ENCODE measurements around the gene PSMC3IP.

The PSMC3IP gene

GRCh38 chr17:42573095-42573494 is 4.4 kb downstream of the PSMC3IP start:
- Histone ChIP-seq H3K4me3 (replicated peaks; ENCODE audit: low read depth, low read length) (no peak overlapping the region), H3K27me3 (replicated peaks; ENCODE audit: control insufficient read depth, insufficient read depth, low read length) (no peaks in the 10 kb centered on the region), H3K36me3 (ENCODE audit: control insufficient read depth, insufficient read depth, low read length) (peaks cover 46% of the 10 kb centered on the region)
- no peak for DNase-seq (ENCODE audit: extremely low read depth, insufficient read length)
- TF ChIP-seq CTCF (IDR thresholded peaks at IDR 0.05; ENCODE audit: insufficient read depth, low read length, poor library complexity, severe bottlenecking) = no peak

GRCh38 chr17:42571435-42572225 is 5.9 kb downstream of the PSMC3IP start:
- DNase-seq (ENCODE audit: extremely low read depth, insufficient read length) = no peak
- no peak for TF ChIP-seq CTCF (IDR thresholded peaks at IDR 0.05; ENCODE audit: insufficient read depth, low read length, poor library complexity, severe bottlenecking)
- peaks cover 46% of the 10 kb centered on the region for H3K36me3 ChIP-seq (ENCODE audit: control insufficient read depth, insufficient read depth, low read length)
- H3K27me3 ChIP-seq (replicated peaks; ENCODE audit: control insufficient read depth, insufficient read depth, low read length) = no peaks in the 10 kb centered on the region
- H3K4me3 ChIP-seq (replicated peaks; ENCODE audit: low read depth, low read length) = no peak overlapping the region

- Histone ChIP-seq H3K4me3 (replicated peaks; ENCODE audit: low read depth, low read length) (no peak overlapping the region; the same call in 1 of the 2 replicates), H3K27me3 (replicated peaks; ENCODE audit: control insufficient read depth, insufficient read depth, low read length) (no peaks in the 10 kb centered on the region), H3K36me3 (ENCODE audit: control insufficient read depth, insufficient read depth, low read length) (peaks cover 63% of the 10 kb centered on the region)
- no peak for TF ChIP-seq CTCF (IDR thresholded peaks at IDR 0.05; ENCODE audit: insufficient read depth, low read length, poor library complexity, severe bottlenecking)
- DNase-seq (ENCODE audit: extremely low read depth, insufficient read length) = no peak
Measured at GRCh38 chr17:42568341-42569111, 9.0 kb downstream of the PSMC3IP start.

GRCh38 chr17:42566883-42567573 is 10.5 kb downstream of the PSMC3IP start, which contains the start of gene MLX:
MLX (plus strand) TSS chr17:42567100; CDS start chr17:42567125, 25 bp downstream.
- H3K36me3 ChIP-seq (ENCODE audit: control insufficient read depth, insufficient read depth, low read length) = peaks cover 52% of the 10 kb centered on the region
- peak within 1 kb of the TSS; percentile 91 for H3K4me3 ChIP-seq (replicated peaks; ENCODE audit: low read depth, low read length)
- TF ChIP-seq CTCF (IDR thresholded peaks at IDR 0.05; ENCODE audit: insufficient read depth, low read length, poor library complexity, severe bottlenecking) = no peak
- DNase-seq (ENCODE audit: extremely low read depth, insufficient read length) = peak; percentile 95
- H3K27me3 ChIP-seq (replicated peaks; ENCODE audit: control insufficient read depth, insufficient read depth, low read length) = no peaks in the 10 kb centered on the region

GRCh38 chr17:42566215-42566882 is 11.2 kb downstream of the PSMC3IP start:
- TF ChIP-seq CTCF (IDR thresholded peaks at IDR 0.05; ENCODE audit: insufficient read depth, low read length, poor library complexity, severe bottlenecking) = no peak
- no peaks in the 10 kb centered on the region for H3K27me3 ChIP-seq (replicated peaks; ENCODE audit: control insufficient read depth, insufficient read depth, low read length)
- no peak for DNase-seq (ENCODE audit: extremely low read depth, insufficient read length)
- peaks cover 46% of the 10 kb centered on the region for H3K36me3 ChIP-seq (ENCODE audit: control insufficient read depth, insufficient read depth, low read length)
- H3K4me3 ChIP-seq (replicated peaks; ENCODE audit: low read depth, low read length) = peak overlapping the region; percentile 91
